HK-2 (cell line): ENCODE data around the gene CLTCL1.

Experiments
- DNase-seq: peaks from one replicate; pipeline ENCODE4 v3.0.0-alpha.2; 2018; ENCODE audit not compliant: unreplicated experiment

The CLTCL1 gene

GRCh38 chr22:19132153-19132552 lies 159.4 kb downstream of the CLTCL1 start:
- no peak for DNase-seq

GRCh38 chr22:19131685-19132015 lies 159.9 kb downstream of the CLTCL1 start:
- DNase-seq, result no peak

GRCh38 chr22:19130959-19131684 lies 160.4 kb downstream of the CLTCL1 start, which contains the start of gene TSSK2:
TSSK2 (plus strand) TSS chr22:19131308; CDS start chr22:19131400, 92 bp downstream.
- no peak for DNase-seq

GRCh38 chr22:19129871-19130270 lies 161.6 kb downstream of the CLTCL1 start:
- DNase-seq, result no peak
